A549 (cell line): Measurements from ENCODE around the gene ARSH. TPM values are rescaled to one million over a fixed set of nuclear protein-coding genes. Genes with fewer than 3 reads are reported as not detected.

Source experiments
- ATAC-seq, 2 experiments: fragments of 200-7000 bp in 1 of 2; fragments of >200 bp in 1 of 2; cut with Nextera tagmentation in 1 of 2; cut with Tn5 transposase in 1 of 2; 3 replicates each; pipeline versions ENCODE4 v1.8.0 to v1.9.1; 2018 to 2020; ENCODE audit warnings: mild to moderate bottlenecking in 1 of 2, moderate library complexity in 1 of 2
- CTCF ChIA-PET: fragments of 300-600 bp; sonication (Branson Sonifier 250); formaldehyde crosslinking; extraction: SDS; loops from one replicate; lab custom pipeline; 2021; ENCODE audit warnings: antibody characterized with exemption, inconsistent platforms; lab: Yijun Ruan, JAX
- POLR2A ChIA-PET: fragments of 350-600 bp; formaldehyde crosslinking; extraction: SDS; loops from one replicate; lab custom pipeline; 2021; ENCODE audit warnings: antibody characterized with exemption, inconsistent platforms; lab: Yijun Ruan, JAX
- DNase-seq, 2 experiments: peaks; one replicate each; pipeline versions ENCODE4 v3.0.0 to v3.0.0-alpha.2; 2011 to 2016; ENCODE audit warnings: low read depth in 1 of 2, low spot score in 1 of 2
- FAIRE-seq: peaks from 2 replicates; lab custom pipeline; 2011; peaks lifted over from hg19 to GRCh38; lab: Jason Lieb, UNC
- H3K27ac ChIP-seq, 2 experiments: fragments of >200 bp; sonication (Bioruptor Twin); formaldehyde crosslinking; 3 replicates each; pipeline ENCODE4 v1.5.1; 2016 to 2017
- H3K4me1 ChIP-seq: fragments of >200 bp; sonication (Bioruptor Twin); formaldehyde crosslinking; 3 replicates; pipeline ENCODE4 v1.6.1; 2016
- H3K4me2 ChIP-seq: fragments of >200 bp; sonication (Bioruptor Twin); formaldehyde crosslinking; 3 replicates; pipeline ENCODE4 v1.6.1; 2016
- H3K4me3 ChIP-seq: fragments of >200 bp; sonication (Bioruptor Twin); formaldehyde crosslinking; 3 replicates; pipeline ENCODE4 v1.5.1; 2016
- H3K9me3 ChIP-seq: fragments of >200 bp; sonication (Bioruptor Twin); formaldehyde crosslinking; 3 replicates; pipeline ENCODE4 v1.6.1; 2016
- BHLHE40 ChIP-seq: IDR thresholded peaks from 2 replicates; pipeline ENCODE4 v1.6.1; 2012; ENCODE audit warnings: low read depth, low read length, inconsistent platforms
- CBX2 ChIP-seq: fragments of 200-600 bp; sonication (generic); IDR thresholded peaks from 2 replicates; pipeline ENCODE4 v1.6.1; 2016; ENCODE audit warnings: low read depth, mild to moderate bottlenecking, borderline replicate concordance
- CHD2 ChIP-seq: fragments of 150-350 bp; IDR thresholded peaks from 2 replicates; pipeline ENCODE4 v1.6.1; 2014; ENCODE audit warnings: low read length; ENCODE audit not compliant: partially characterized antibody
- ESRRA ChIP-seq: fragments of 150-350 bp; IDR thresholded peaks from 2 replicates; pipeline ENCODE4 v1.6.1; 2014; ENCODE audit warnings: mild to moderate bottlenecking, low read length, borderline replicate concordance
- FOSB ChIP-seq: fragments of 250-450 bp; sonication (Bioruptor Pico); IDR thresholded peaks from 2 replicates; pipeline ENCODE4 v1.5.0; 2020; ENCODE audit warnings: mild to moderate bottlenecking, moderate library complexity
- FOSL2 ChIP-seq, 2 experiments: fragments of 450-650 bp in 1 of 2; fragments of >200 bp in 1 of 2; sonication (Bioruptor Twin) in 1 of 2; formaldehyde crosslinking; IDR thresholded peaks; 2 replicates each; pipeline versions ENCODE4 v1.5.0 to v1.6.1; 2016 to 2020; ENCODE audit warnings: mild to moderate bottlenecking in 1 of 2, moderate library complexity in 1 of 2
- FOXS1 ChIP-seq: fragments of 250-450 bp; sonication (Bioruptor Pico); IDR thresholded peaks from 2 replicates; pipeline ENCODE4 v1.5.0; 2020; ENCODE audit warnings: mild to moderate bottlenecking, moderate library complexity
- HOXA7 ChIP-seq: fragments of 250-450 bp; sonication (Bioruptor Pico); IDR thresholded peaks from 2 replicates; pipeline ENCODE4 v1.5.0; 2020; ENCODE audit warnings: mild to moderate bottlenecking, moderate library complexity
- HOXB13 ChIP-seq: fragments of 250-450 bp; sonication (Bioruptor Pico); IDR thresholded peaks from 2 replicates; pipeline ENCODE4 v1.5.0; 2020; ENCODE audit warnings: low read depth, mild to moderate bottlenecking, moderate library complexity
- JUN ChIP-seq, 2 experiments: fragments of >200 bp; sonication (Bioruptor Twin); formaldehyde crosslinking; IDR thresholded peaks; 2 replicates in 1 of 2; 3 replicates in 1 of 2; pipeline ENCODE4 v1.6.1; 2016 to 2017
- KDM1A ChIP-seq: fragments of 200-600 bp; sonication (generic); IDR thresholded peaks from 2 replicates; pipeline ENCODE4 v1.6.1; 2016; ENCODE audit warnings: low read depth, mild to moderate bottlenecking
- MAFK ChIP-seq: fragments of 450-650 bp; IDR thresholded peaks from 2 replicates; pipeline ENCODE4 v1.6.1; 2014; ENCODE audit not compliant: partially characterized antibody
- NR3C1 ChIP-seq: fragments of >200 bp; sonication (Bioruptor Twin); formaldehyde crosslinking; IDR thresholded peaks from 3 replicates; pipeline ENCODE4 v1.6.1; 2017
- RAD21 ChIP-seq, 2 experiments: fragments of >200 bp in 1 of 2; sonication (Bioruptor Twin) in 1 of 2; formaldehyde crosslinking in 1 of 2; IDR thresholded peaks in 1 of 2; conservative IDR thresholded peaks in 1 of 2; 2 replicates in 1 of 2; 3 replicates in 1 of 2; pipeline ENCODE4 v1.6.1; 2012 to 2018; ENCODE audit warnings: inconsistent platforms in 1 of 2
- RCOR1 ChIP-seq: fragments of 150-350 bp; IDR thresholded peaks from 2 replicates; pipeline ENCODE4 v1.6.1; 2014; ENCODE audit warnings: antibody characterized with exemption, low read length, low read depth
- RFX5 ChIP-seq: fragments of 450-650 bp; IDR thresholded peaks from 2 replicates; pipeline ENCODE4 v1.7.1; 2014; ENCODE audit warnings: antibody characterized with exemption, mild to moderate bottlenecking, moderate library complexity
- SMC3 ChIP-seq: fragments of >200 bp; sonication (Bioruptor Twin); formaldehyde crosslinking; IDR thresholded peaks from 3 replicates; pipeline ENCODE4 v1.6.1; 2018; ENCODE audit warnings: inconsistent platforms
- TFCP2L1 ChIP-seq: fragments of 250-450 bp; sonication (Bioruptor Pico); IDR thresholded peaks from 2 replicates; pipeline ENCODE4 v1.5.0; 2021; ENCODE audit warnings: mild to moderate bottlenecking
- TP53 ChIP-seq: fragments of 250-450 bp; sonication (Bioruptor Pico); IDR thresholded peaks from 2 replicates; pipeline ENCODE4 v1.5.0; 2021; ENCODE audit warnings: mild to moderate bottlenecking, moderate library complexity
- WGBS: methylation state at CpG from one replicate; pipeline ENCODE4 v1.1.6; 2017; ENCODE audit errors: missing lambda C conversion rate; 5-methylcytosine and 5-hydroxymethylcytosine counted together
- polyA plus RNA-seq, 4 experiments: library from polyadenylated mRNA; depleted of rRNA in 3 of 4; stranded (reverse); fragments of >200 nt; fragmentation: RNase III in 1 of 4; extraction: RNeasy Plus Mini Kit Qiagen cat#74134 plus additional on column Dnase treatment in 1 of 4; gene quantifications; 2 replicates in 3 of 4; 3 replicates in 1 of 4; pipeline ENCODE4 v1.2.3, GENCODE V29; 2011 to 2017
- TF ChIP-seq, protein P1 (sequence below): fragments of 250-450 bp; sonication (Bioruptor Pico); IDR thresholded peaks from 2 replicates; pipeline ENCODE4 v1.5.0; 2020; ENCODE audit warnings: low read depth, mild to moderate bottlenecking, moderate library complexity
- TF ChIP-seq, protein P2 (sequence below): fragments of >200 bp; sonication (Bioruptor Twin); formaldehyde crosslinking; IDR thresholded peaks from 3 replicates; pipeline ENCODE4 v1.6.1; 2016
- TF ChIP-seq, protein P3 (sequence below): IDR thresholded peaks from 2 replicates; pipeline ENCODE4 v1.6.1; 2012

Gene ARSH
- polyA plus RNA-seq, 2 of the 4 experiments (the other 2 are of a cell fraction), result not detected

DNA sequence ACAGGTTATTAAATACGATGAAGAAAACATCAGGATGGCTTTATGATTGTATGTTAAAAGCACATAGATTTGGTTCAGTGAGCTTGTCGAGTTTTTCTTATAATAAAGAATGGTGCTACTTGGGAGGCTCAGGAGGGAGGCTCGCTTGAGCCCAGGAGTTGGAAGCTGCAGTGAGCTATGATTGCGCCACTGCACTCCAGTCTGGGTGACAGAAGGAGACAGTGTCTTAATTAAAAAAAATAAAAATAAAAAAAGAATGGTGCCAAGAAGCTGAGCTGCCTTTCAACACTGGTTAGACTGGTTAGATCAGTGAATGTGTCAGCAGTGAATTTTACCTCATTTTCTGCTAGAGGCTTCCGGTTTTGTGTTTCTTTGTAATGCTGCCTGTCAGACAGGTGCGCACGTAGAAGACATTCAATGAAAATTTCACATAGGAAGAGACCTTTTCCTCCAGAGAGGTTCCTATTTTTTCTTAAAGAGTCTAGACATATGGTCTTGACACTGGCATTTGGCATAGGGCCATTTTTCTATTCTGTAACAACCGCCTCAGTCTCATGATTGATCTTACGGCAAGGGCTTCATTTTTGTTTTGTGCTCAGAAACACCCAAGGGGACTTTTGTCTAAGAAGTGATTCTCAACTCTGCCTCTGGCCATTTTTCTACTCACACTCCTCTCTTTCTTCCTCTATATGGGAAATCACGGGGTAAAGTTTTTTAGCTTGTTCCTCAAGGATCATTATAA is 19.9 kb downstream of the ARSH start:
- no peak overlapping the region for H3K27ac ChIP-seq
- no peaks in the 10 kb centered on the region for H3K9me3 ChIP-seq
- no peak for TF ChIP-seq TP53 (CRISPR knock-in tag)
- TF ChIP-seq, protein P1, sequence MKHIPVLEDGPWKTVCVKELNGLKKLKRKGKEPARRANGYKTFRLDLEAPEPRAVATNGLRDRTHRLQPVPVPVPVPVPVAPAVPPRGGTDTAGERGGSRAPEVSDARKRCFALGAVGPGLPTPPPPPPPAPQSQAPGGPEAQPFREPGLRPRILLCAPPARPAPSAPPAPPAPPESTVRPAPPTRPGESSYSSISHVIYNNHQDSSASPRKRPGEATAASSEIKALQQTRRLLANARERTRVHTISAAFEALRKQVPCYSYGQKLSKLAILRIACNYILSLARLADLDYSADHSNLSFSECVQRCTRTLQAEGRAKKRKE (CRISPR knock-in tag), result no peak
- TF ChIP-seq ESRRA, result no peak
- no peak for TF ChIP-seq KDM1A
- TF ChIP-seq CHD2, result no peak
- no peak for TF ChIP-seq FOSB (CRISPR knock-in tag)
- no peak for TF ChIP-seq JUN (IDR thresholded peaks at IDR 0.05)
- TF ChIP-seq, protein P2, sequence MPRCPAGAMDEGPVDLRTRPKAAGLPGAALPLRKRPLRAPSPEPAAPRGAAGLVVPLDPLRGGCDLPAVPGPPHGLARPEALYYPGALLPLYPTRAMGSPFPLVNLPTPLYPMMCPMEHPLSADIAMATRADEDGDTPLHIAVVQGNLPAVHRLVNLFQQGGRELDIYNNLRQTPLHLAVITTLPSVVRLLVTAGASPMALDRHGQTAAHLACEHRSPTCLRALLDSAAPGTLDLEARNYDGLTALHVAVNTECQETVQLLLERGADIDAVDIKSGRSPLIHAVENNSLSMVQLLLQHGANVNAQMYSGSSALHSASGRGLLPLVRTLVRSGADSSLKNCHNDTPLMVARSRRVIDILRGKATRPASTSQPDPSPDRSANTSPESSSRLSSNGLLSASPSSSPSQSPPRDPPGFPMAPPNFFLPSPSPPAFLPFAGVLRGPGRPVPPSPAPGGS, result no peak
- TF ChIP-seq, protein P3, sequence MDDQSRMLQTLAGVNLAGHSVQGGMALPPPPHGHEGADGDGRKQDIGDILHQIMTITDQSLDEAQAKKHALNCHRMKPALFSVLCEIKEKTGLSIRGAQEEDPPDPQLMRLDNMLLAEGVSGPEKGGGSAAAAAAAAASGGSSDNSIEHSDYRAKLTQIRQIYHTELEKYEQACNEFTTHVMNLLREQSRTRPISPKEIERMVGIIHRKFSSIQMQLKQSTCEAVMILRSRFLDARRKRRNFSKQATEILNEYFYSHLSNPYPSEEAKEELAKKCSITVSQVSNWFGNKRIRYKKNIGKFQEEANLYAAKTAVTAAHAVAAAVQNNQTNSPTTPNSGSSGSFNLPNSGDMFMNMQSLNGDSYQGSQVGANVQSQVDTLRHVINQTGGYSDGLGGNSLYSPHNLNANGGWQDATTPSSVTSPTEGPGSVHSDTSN, result no peak
- TF ChIP-seq NR3C1, result no peak
- TF ChIP-seq HOXA7 (CRISPR knock-in tag), result no peak
- no peak for TF ChIP-seq FOSL2 (IDR thresholded peaks at IDR 0.05)
- no peak for TF ChIP-seq FOSL2 (CRISPR knock-in tag; IDR thresholded peaks at IDR 0.05)
- TF ChIP-seq RFX5, result no peak
- no peak for TF ChIP-seq CBX2
- TF ChIP-seq MAFK, result no peak
- no peak for TF ChIP-seq BHLHE40
- ChIA-PET CTCF (interaction anchor here (1.7 kb wide), 1 partner anchor 9 kb away, joined by 8 read pairs; no protein-coding TSS in a partner anchor), POLR2A (no interaction called here)
- 37% methylated on average over 10 of the region's 10 CpGs for WGBS
- DNase-seq, result no peak
- H3K4me2 ChIP-seq, result no peak overlapping the region
- H3K4me3 ChIP-seq, result no peak overlapping the region
- no peaks in the 10 kb centered on the region for H3K4me1 ChIP-seq
- no peak for ATAC-seq
- FAIRE-seq, result no peak

DNA sequence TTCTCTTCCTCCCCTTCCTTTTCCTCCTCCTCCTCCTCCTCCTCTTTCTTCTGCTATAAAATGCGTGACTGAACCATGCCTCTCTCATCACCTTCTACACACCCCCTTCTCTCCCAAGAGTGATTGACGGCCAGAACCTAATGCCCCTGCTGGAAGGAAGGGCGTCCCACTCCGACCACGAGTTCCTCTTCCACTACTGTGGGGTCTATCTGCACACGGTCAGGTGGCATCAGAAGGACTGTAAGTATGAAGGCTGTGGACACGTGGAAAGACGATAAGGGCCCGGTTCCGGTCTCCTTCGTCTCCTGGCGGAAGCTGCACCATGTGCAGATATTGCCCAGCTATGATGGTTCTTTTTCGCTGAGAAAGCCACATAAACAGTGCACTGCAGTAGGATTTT is 22.8 kb downstream of the ARSH start:
- TF ChIP-seq FOSB (CRISPR knock-in tag) (no peak), FOXS1 (CRISPR knock-in tag) (no peak), KDM1A (no peak), RFX5 (no peak), SMC3 (no peak), RAD21 (conservative IDR thresholded peaks at IDR 0.05 in 1 of 2, IDR thresholded peaks at IDR 0.05 in 1 of 2) (no peak), BHLHE40 (no peak), RCOR1 (no peak), TFCP2L1 (no peak), HOXB13 (no peak)
- TF ChIP-seq, protein P2, result no peak
- POLR2A ChIA-PET, result no interaction called here
- FAIRE-seq, result no peak
- CTCF ChIA-PET, result no interaction called here
- 65% methylated on average over 13 of the region's 13 CpGs for WGBS
- DNase-seq, result no peak
- no peak overlapping the region for H3K4me2 ChIP-seq
- H3K9me3 ChIP-seq, result no peaks in the 10 kb centered on the region
- no peak overlapping the region for H3K4me3 ChIP-seq
- H3K27ac ChIP-seq, result no peak overlapping the region
- ATAC-seq, result no peak
- H3K4me1 ChIP-seq, result no peaks in the 10 kb centered on the region
